ENCODE data around the gene PRPF18.

Gene PRPF18

DNA sequence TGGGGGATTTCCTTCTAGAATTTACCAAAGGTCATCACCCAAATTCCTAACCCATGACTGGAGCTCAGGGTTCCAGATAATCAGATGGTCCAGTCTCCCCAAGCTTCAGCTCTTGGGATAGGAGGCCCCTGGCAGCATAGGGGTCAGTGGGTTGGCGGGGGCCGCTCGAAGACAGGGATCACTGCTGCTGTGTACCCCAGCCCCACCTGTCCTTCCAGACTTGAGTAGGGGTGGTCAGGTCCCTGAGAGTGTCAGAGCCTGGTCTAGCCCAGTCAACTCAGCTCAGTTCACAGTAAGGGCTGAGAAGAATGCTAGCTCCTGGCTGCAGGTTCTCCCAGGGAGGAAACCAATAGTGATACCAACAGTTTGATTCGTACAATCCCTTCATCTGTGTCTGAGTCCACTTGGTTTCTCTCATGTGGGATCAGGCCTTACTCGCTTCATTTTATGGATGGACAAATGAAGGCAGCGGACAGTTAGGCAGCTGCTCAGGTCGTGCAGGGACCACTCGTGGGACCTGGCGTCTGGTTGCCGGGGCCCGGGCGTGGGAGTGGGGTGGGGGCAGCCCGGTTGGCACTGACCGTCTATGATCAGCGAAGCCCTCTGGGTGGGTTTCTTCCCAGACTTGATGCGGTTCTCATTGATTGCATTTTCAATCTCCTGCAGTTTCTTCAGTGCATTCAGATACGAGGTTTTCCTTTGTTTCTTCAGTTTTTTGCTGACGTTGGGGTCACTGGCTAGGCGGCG lies 78.9 kb downstream of the PRPF18 start:
- Histone ChIP-seq H3K4me3 (ENCODE audit: low read length) (no peak overlapping the region), H3K27me3 (ENCODE audit: control insufficient read depth, insufficient read depth, low read length) (no peaks in the 10 kb centered on the region), H3K9ac (ENCODE audit: low read length) (no peak overlapping the region), H3K36me3 (ENCODE audit: control insufficient read depth, insufficient read depth, low read length) (peaks cover 21% of the 10 kb centered on the region), H3K27ac (ENCODE audit: low read depth, low read length) (no peak overlapping the region), H3K4me1 (ENCODE audit: control insufficient read depth, insufficient read depth, low read length) (no peaks in the 10 kb centered on the region)

DNA sequence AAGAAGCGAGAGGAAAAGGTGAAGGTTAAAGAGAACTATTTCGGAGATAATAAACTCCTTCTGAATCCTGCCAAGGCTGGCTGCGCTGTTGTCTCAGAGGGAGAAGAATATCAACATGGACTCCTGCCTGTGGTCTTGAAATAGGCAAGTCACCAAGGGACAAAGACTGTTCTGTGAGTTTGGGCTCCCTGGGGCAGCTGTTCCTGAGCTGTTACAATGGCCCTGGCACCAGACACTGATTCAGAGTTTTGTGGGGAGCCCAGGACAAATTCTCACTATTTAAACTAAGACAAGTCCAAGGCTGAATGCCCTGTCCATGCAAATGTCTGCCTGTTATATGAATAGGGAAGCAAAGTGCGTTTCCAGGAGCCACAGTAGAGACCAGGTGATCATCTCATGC lies 81.4 kb downstream of the PRPF18 start:
- Histone ChIP-seq H3K4me1 (ENCODE audit: control insufficient read depth, insufficient read depth, low read length) (no peaks in the 10 kb centered on the region), H3K36me3 (ENCODE audit: control insufficient read depth, insufficient read depth, low read length) (peaks cover 18% of the 10 kb centered on the region), H3K4me3 (ENCODE audit: low read length) (no peak overlapping the region), H3K9ac (ENCODE audit: low read length) (no peak overlapping the region), H3K27me3 (ENCODE audit: control insufficient read depth, insufficient read depth, low read length) (no peaks in the 10 kb centered on the region), H3K27ac (ENCODE audit: low read depth, low read length) (no peak overlapping the region)

DNA sequence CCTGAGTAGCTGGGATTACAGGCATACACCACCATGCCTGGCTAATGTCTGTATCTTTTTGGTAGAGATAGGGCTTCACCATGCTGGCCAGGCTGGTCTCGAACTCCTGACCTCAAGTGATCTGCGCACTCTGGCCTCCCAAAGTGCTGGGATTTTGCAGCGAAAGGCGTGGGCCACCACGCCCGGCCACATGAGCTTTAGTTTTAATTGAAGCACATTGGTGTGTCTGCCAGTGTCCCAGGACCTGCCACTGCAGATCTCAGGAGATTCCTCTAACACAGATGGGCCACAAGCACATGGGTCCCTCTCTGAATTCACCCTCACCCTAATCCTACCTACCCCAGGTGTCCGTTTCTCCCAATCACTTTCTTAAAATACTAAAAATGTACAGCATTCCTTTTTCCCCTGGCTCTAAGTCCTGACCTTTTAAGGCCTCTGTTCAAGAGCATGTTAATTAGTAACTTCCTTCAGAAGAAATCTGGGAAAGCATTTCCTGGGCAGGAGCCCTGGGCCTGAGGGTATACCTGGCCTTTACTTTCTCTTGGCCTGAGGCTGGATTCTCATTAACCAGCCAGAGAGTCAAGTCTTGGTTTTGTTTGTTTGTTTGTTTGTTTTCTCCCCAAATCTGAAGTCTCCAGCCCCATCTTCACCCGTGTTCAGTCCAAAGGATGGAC lies 82.6 kb downstream of the PRPF18 start:
- H3K27ac ChIP-seq (ENCODE audit: low read depth, low read length) = no peak overlapping the region

DNA sequence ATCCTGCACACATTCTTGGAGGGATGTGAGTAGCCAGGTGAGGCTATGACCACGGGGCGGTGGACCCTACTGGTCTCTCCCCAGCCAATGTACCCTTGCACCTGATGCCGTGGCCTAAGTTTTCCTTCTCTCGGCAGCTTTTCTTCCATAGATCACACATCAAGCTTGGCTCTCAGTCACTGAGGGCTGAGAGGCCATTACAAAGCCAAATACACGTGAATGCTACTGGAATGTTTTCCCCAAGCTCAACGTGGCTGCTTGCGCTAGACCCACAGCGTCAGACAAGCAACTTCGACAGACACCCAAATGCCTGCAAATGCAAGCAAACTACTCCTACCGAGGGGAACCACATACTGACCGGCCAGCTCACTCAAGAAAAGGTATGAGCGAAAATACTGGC lies 83.1 kb downstream of the PRPF18 start:
- no peak overlapping the region for H3K27ac ChIP-seq (ENCODE audit: low read depth, low read length)
- H3K9ac ChIP-seq (ENCODE audit: low read length) = no peak overlapping the region
- H3K4me1 ChIP-seq (ENCODE audit: control insufficient read depth, insufficient read depth, low read length) = no peaks in the 10 kb centered on the region
- no peaks in the 10 kb centered on the region for H3K27me3 ChIP-seq (ENCODE audit: control insufficient read depth, insufficient read depth, low read length)
- H3K36me3 ChIP-seq (ENCODE audit: control insufficient read depth, insufficient read depth, low read length) = peaks cover 18% of the 10 kb centered on the region
- H3K4me3 ChIP-seq (ENCODE audit: low read length) = no peak overlapping the region

More for the DNA sequence above, 82.6 kb downstream of the PRPF18 start:
- H3K9ac ChIP-seq (ENCODE audit: low read length) = no peak overlapping the region
- no peaks in the 10 kb centered on the region for H3K4me1 ChIP-seq (ENCODE audit: control insufficient read depth, insufficient read depth, low read length)
- H3K4me3 ChIP-seq (ENCODE audit: low read length) = no peak overlapping the region
- H3K36me3 ChIP-seq (ENCODE audit: control insufficient read depth, insufficient read depth, low read length) = peaks cover 18% of the 10 kb centered on the region
- no peaks in the 10 kb centered on the region for H3K27me3 ChIP-seq (ENCODE audit: control insufficient read depth, insufficient read depth, low read length)

DNA sequence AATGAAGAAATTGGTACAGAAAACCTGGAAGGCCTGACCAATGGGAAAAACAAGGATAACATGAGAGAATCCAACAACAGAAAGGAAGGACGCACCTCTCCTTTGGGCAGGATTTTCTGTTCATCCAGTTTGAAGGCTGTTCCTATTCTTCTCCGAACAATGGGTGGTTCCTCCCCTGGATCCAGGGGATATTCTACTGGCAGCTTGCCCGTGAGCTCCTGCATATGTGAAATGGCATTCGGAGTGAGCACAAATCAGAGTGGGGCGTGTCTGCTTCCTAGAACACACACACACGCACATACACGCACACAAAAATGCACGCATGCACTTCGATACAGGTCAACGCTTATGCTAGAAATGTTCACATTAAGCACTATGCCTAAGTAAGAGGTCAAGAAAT lies 83.5 kb downstream of the PRPF18 start:
- Histone ChIP-seq H3K4me1 (ENCODE audit: control insufficient read depth, insufficient read depth, low read length) (no peaks in the 10 kb centered on the region), H3K9ac (ENCODE audit: low read length) (no peak overlapping the region), H3K4me3 (ENCODE audit: low read length) (no peak overlapping the region), H3K36me3 (ENCODE audit: control insufficient read depth, insufficient read depth, low read length) (peaks cover 18% of the 10 kb centered on the region), H3K27ac (ENCODE audit: low read depth, low read length) (no peak overlapping the region), H3K27me3 (ENCODE audit: control insufficient read depth, insufficient read depth, low read length) (no peaks in the 10 kb centered on the region)

DNA sequence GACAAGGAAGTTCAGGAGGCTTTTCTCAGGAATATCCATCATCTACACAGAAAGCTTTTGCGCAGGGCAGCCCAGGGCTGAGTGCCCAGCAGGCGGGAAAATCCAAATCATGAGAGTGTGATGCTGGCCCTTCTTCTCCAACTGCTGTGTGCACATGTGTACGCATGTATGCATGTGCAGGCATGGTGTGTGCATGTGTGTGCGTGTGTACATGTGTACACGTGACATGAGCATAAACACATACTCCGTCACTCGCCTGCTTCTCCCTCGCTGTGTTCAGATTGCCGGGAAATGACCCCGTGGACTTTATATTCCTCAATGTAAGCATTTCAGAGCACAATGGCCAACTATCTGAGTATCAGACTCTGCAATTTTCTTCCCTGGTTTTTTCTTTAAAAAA lies 85.1 kb downstream of the PRPF18 start:
- no peak overlapping the region for H3K27ac ChIP-seq (ENCODE audit: low read depth, low read length)
- H3K27me3 ChIP-seq (ENCODE audit: control insufficient read depth, insufficient read depth, low read length) = no peaks in the 10 kb centered on the region
- H3K4me3 ChIP-seq (ENCODE audit: low read length) = no peak overlapping the region
- no peak overlapping the region for H3K9ac ChIP-seq (ENCODE audit: low read length)
- peaks cover 10% of the 10 kb centered on the region for H3K36me3 ChIP-seq (ENCODE audit: control insufficient read depth, insufficient read depth, low read length)
- no peaks in the 10 kb centered on the region for H3K4me1 ChIP-seq (ENCODE audit: control insufficient read depth, insufficient read depth, low read length)

DNA sequence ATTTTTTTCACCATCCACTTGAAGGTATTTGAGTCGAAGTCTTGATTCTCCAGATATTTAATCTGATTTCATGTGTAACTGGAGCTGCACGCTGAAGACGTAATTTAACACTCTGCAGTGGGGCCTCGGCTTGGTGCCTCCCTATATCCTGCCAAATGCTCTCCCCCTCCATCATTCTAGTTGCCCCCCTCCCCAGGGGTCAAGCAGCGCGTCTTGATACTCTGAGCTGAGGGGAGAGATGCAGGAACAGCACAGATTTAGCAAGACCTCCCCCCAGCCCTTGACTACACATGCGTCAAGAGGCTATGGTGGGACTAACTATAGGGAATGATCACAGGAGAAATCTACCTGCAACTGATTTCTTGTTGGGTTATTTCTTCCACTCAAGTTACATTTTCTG lies 85.8 kb downstream of the PRPF18 start:
- no peaks in the 10 kb centered on the region for H3K4me1 ChIP-seq (ENCODE audit: control insufficient read depth, insufficient read depth, low read length)
- no peaks in the 10 kb centered on the region for H3K27me3 ChIP-seq (ENCODE audit: control insufficient read depth, insufficient read depth, low read length)
- peaks cover 10% of the 10 kb centered on the region for H3K36me3 ChIP-seq (ENCODE audit: control insufficient read depth, insufficient read depth, low read length)
- H3K4me3 ChIP-seq (ENCODE audit: low read length) = no peak overlapping the region
- H3K27ac ChIP-seq (ENCODE audit: low read depth, low read length) = no peak overlapping the region
- no peak overlapping the region for H3K9ac ChIP-seq (ENCODE audit: low read length)

DNA sequence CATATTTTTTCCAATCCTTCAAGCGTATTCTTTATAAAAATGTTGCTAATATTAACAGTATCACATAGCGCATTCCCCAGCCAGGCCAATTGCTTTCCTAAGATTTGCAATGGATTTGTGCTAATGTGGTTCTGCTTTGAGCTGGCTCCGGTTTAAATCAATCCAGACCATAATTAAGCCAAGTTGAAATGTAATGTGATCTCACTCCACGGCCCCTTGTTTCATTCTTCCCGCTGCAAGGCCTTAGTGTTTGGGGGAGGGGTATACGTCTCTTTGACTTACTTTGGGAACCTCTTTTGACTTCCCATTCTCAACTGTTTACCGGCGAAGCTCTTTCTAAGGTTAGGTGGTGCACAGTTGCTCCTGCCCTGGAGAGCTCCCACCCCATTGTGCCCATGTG lies 86.4 kb downstream of the PRPF18 start:
- Histone ChIP-seq H3K27me3 (ENCODE audit: control insufficient read depth, insufficient read depth, low read length) (no peaks in the 10 kb centered on the region), H3K27ac (ENCODE audit: low read depth, low read length) (no peak overlapping the region), H3K36me3 (ENCODE audit: control insufficient read depth, insufficient read depth, low read length) (peaks cover 10% of the 10 kb centered on the region), H3K4me3 (ENCODE audit: low read length) (no peak overlapping the region), H3K9ac (ENCODE audit: low read length) (no peak overlapping the region), H3K4me1 (ENCODE audit: control insufficient read depth, insufficient read depth, low read length) (no peaks in the 10 kb centered on the region)

DNA sequence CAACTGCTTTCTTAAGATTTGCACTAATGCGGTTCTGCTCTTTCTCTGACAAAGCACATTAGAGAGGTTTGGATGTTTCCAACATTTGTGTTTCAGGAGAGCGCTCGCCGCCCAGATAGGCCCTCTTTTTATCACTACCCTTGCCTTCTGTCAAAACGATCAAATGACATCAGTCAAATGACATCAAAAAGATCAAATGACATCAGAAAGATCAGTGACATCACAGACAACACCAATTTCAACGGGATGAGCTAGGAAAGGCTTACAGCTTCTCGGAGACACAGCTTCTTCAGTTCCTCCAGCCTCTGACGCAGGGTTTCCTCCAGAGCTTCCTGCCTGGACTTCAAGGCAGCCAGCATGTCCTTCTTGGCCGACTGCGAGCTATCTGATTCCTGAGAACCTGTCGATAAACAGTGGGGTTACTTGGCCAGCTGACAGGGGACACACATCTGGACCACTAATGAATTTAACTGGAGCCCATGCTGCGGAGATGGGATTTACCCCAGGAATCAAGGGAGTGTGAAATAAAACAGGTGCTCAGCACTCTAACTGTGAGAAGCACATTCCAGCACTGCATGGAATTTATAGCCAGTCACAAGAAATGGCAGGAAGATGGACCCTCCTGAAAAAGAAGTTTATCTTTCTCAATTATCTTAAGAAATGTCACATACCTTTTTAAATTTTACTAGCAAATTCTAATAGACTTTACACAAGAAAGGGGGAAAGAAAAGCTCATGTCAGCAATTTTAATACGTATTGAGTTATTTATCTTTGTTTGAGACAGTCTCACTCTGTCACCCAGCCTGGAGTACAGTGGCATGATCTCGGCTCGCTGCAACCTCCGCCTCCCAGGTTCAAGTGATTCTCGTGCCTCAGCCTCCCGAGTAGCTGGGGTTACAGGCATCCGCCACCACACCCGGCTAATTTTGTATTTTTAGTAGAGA lies 88.2 kb downstream of the PRPF18 start:
- peaks cover 6% of the 10 kb centered on the region for H3K36me3 ChIP-seq (ENCODE audit: control insufficient read depth, insufficient read depth, low read length)
- no peaks in the 10 kb centered on the region for H3K4me1 ChIP-seq (ENCODE audit: control insufficient read depth, insufficient read depth, low read length)
- H3K27me3 ChIP-seq (ENCODE audit: control insufficient read depth, insufficient read depth, low read length) = no peaks in the 10 kb centered on the region
- no peak overlapping the region for H3K9ac ChIP-seq (ENCODE audit: low read length)
- peak overlapping the region; percentile 43 for H3K27ac ChIP-seq (ENCODE audit: low read depth, low read length)
- no peak overlapping the region for H3K4me3 ChIP-seq (ENCODE audit: low read length)

DNA sequence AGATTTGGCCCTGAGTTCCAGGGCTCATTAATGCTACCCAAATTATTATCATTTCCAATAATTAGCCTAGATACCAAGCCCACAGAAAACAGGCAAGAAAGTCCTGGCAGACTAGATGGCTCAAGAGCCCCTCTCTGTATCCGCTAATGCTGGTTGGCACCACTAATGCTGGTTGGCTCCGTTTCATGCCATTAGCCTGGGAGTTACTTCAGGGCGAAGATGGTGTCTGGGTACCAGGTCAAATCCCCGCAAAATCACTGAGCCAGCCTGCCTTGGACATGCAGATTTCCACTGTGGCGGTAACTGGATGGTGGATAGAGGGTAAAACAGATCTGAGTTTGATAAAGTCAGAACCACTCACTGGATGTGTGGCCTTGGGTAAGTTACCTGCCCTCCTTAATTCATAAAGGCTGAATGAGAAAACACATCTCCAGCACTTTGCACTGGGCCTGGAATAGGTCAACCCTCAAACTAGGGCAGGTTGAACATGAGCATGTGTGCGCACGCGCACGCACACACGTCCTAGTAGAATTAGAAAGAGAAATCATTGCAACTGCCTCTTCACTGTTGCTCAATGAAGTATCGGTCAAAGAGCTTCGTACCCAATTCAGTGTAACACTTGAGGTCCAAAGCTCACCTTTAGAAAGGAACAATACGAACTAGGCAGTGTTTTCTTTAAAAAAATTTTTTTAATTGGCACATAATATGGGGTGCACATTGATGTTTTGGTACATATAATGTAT lies 91.5 kb downstream of the PRPF18 start:
- Histone ChIP-seq H3K4me3 (ENCODE audit: low read length) (no peak overlapping the region), H3K27me3 (ENCODE audit: control insufficient read depth, insufficient read depth, low read length) (no peaks in the 10 kb centered on the region), H3K9ac (ENCODE audit: low read length) (no peak overlapping the region), H3K4me1 (ENCODE audit: control insufficient read depth, insufficient read depth, low read length) (peaks cover under 1% of the 10 kb centered on the region), H3K36me3 (ENCODE audit: control insufficient read depth, insufficient read depth, low read length) (peaks cover 2% of the 10 kb centered on the region), H3K27ac (ENCODE audit: low read depth, low read length) (no peak overlapping the region)

All from rectal smooth muscle tissue (tissue), 1 donor.